PC-3 (cell line): Measurements from ENCODE around the gene MTF1. TPM values are rescaled to one million over a fixed set of nuclear protein-coding genes. Genes with fewer than 3 reads are reported as not detected.

Source experiments
- ATAC-seq: fragments of 200-7000 bp; cut with Tn5 transposase; 2 replicates; pipeline ENCODE4 v1.9.1; 2020; ENCODE audit warnings: mild to moderate bottlenecking, moderate library complexity
- BruUV-seq: library from RNA; stranded (reverse); fragments of 400-500 nt; replicated peaks from 2 replicates; lab custom pipeline; 2021; lab: Mats Ljungman, UMichigan
- CTCF ChIA-PET: fragments of 300-600 bp; sonication (Branson Sonifier 250); formaldehyde crosslinking; loops from one replicate; lab custom pipeline; 2022; ENCODE audit warnings: antibody characterized with exemption; lab: Charles Lee
- POLR2A ChIA-PET: fragments of 300-600 bp; sonication (Branson Sonifier 250); formaldehyde crosslinking; loops from one replicate; lab custom pipeline; 2022; ENCODE audit warnings: antibody characterized with exemption; ENCODE audit not compliant: unreplicated experiment; lab: Charles Lee
- DNase-seq: peaks from one replicate; pipeline ENCODE4 v3.0.0-alpha.2; 2015
- H2AFZ ChIP-seq: fragments of 300-600 bp; sonication (generic); 2 replicates; pipeline ENCODE4 v1.6.0; 2016; ENCODE audit warnings: antibody characterized with exemption, low read length
- H3F3A ChIP-seq: fragments of 300-600 bp; sonication (generic); one replicate; pipeline ENCODE4 v1.6.0; 2017; ENCODE audit warnings: antibody characterized with exemption, low read length, control low read depth, mild to moderate bottlenecking; ENCODE audit not compliant: unreplicated experiment
- H3K27ac ChIP-seq: fragments of 300-600 bp; sonication (generic); 2 replicates; pipeline ENCODE4 v1.5.1; 2016; ENCODE audit warnings: mild to moderate bottlenecking, low read length
- H3K27me3 ChIP-seq: fragments of 300-600 bp; sonication (generic); 2 replicates; pipeline ENCODE4 v1.6.1; 2016; ENCODE audit warnings: low read length, mixed read lengths
- H3K36me3 ChIP-seq: fragments of 300-600 bp; sonication (generic); 2 replicates; pipeline ENCODE4 v1.6.1; 2016; ENCODE audit warnings: low read depth, mixed run types, low read length, mixed read lengths
- H3K4me1 ChIP-seq: fragments of 300-600 bp; sonication (generic); 2 replicates; pipeline ENCODE4 v1.5.1; 2016; ENCODE audit warnings: low read length; ENCODE audit not compliant: insufficient read depth
- H3K4me2 ChIP-seq: fragments of 300-600 bp; sonication (generic); 2 replicates; pipeline ENCODE4 v1.6.0; 2016; ENCODE audit warnings: low read length
- H3K4me3 ChIP-seq: fragments of 300-600 bp; sonication (generic); 2 replicates; pipeline ENCODE4 v1.5.1; 2016; ENCODE audit warnings: mild to moderate bottlenecking, low read length, mixed read lengths
- H3K79me2 ChIP-seq: fragments of 300-600 bp; sonication (generic); 2 replicates; pipeline ENCODE4 v1.6.1; 2017; ENCODE audit warnings: low read length, mixed read lengths
- H3K9ac ChIP-seq: fragments of 300-600 bp; sonication (generic); 2 replicates; pipeline ENCODE4 v1.6.0; 2016; ENCODE audit warnings: mild to moderate bottlenecking, low read length
- H3K9me2 ChIP-seq: fragments of 300-600 bp; sonication (generic); replicated peaks from 2 replicates; pipeline ENCODE4 v1.6.1; 2016; ENCODE audit warnings: mixed run types, low read length, mixed read lengths
- H3K9me3 ChIP-seq: fragments of 300-600 bp; sonication (generic); 2 replicates; pipeline ENCODE4 v1.6.1; 2016; ENCODE audit warnings: low read length, mixed read lengths
- H4K20me1 ChIP-seq: fragments of 300-600 bp; sonication (generic); 2 replicates; pipeline ENCODE4 v1.6.1; 2016; ENCODE audit warnings: low read length, mixed read lengths
- CTCF ChIP-seq: fragments of 300-600 bp; sonication (generic); conservative IDR thresholded peaks from 2 replicates; pipeline ENCODE4 v1.5.1; 2017; ENCODE audit warnings: antibody characterized with exemption, low read depth, mild to moderate bottlenecking, low read length
- EZH2 ChIP-seq: fragments of 300-600 bp; sonication (generic); IDR thresholded peaks from one replicate; pipeline ENCODE4 v1.6.1; 2017; ENCODE audit warnings: antibody characterized with exemption, mild to moderate bottlenecking, low read length; ENCODE audit not compliant: unreplicated experiment
- EZH2phosphoT487 ChIP-seq: fragments of 300-600 bp; sonication (generic); IDR thresholded peaks from 2 replicates; pipeline ENCODE4 v1.6.1; 2018; ENCODE audit warnings: mild to moderate bottlenecking, antibody characterized with exemption, low read length, borderline replicate concordance
- intact Hi-C: fragments of 100-400 bp; cut with micrococcal nuclease; formaldehyde crosslinking; loops from 2 replicates; pipeline ENCODE4 v1.9.0; 2023
- total RNA-seq: library from RNA; depleted of rRNA; stranded (reverse); fragments of >200 nt; gene quantifications from 2 replicates; pipeline ENCODE4 v1.2.3, GENCODE V29; 2014

The MTF1 gene
- total RNA-seq, 1 experiment from 2014 or later: 5.4 TPM

GRCh38 chr1:37849480-37849879 is 9.9 kb downstream of the MTF1 start:
- H3K9me3 ChIP-seq: no peaks in the 10 kb centered on the region
- no peaks in the 10 kb centered on the region for H3K27me3 ChIP-seq
- peaks cover 10% of the 10 kb centered on the region for H3K4me1 ChIP-seq
- no peak overlapping the region for H2AFZ ChIP-seq
- ChIA-PET POLR2A (no interaction called here), CTCF (no interaction called here)
- no peak overlapping the region for H3K4me2 ChIP-seq
- peaks cover 11% of the 10 kb centered on the region; the same call in 1 of the 2 replicates for H4K20me1 ChIP-seq
- H3F3A ChIP-seq: no peaks in the 10 kb centered on the region
- H3K27ac ChIP-seq: no peak overlapping the region
- intact Hi-C loops: no loop called here
- no peak overlapping the region for H3K4me3 ChIP-seq
- DNase-seq (no peak), ATAC-seq (no peak)
- no TSS peak for BruUV-seq
- no peaks in the 10 kb centered on the region for H3K9me2 ChIP-seq
- peaks cover 68% of the 10 kb centered on the region for H3K79me2 ChIP-seq
- H3K9ac ChIP-seq: no peak overlapping the region
- peaks cover 10% of the 10 kb centered on the region; the same call in 1 of the 2 replicates for H3K36me3 ChIP-seq
- no peak for TF ChIP-seq EZH2phosphoT487
- TF ChIP-seq CTCF: no peak
- no peak for TF ChIP-seq EZH2

- H3K79me2 ChIP-seq: peaks cover 46% of the 10 kb centered on the region
- no peaks in the 10 kb centered on the region for H3K27me3 ChIP-seq
- intact Hi-C loops: no loop called here
- no peak overlapping the region for H3K4me2 ChIP-seq
- peaks cover 7% of the 10 kb centered on the region; the same call in 1 of the 2 replicates for H3K36me3 ChIP-seq
- H3K4me1 ChIP-seq: peaks cover 10% of the 10 kb centered on the region
- no TSS peak for BruUV-seq
- H3F3A ChIP-seq: no peaks in the 10 kb centered on the region
- TF ChIP-seq CTCF (no peak), EZH2phosphoT487 (no peak), EZH2 (no peak)
- no peak overlapping the region for H3K27ac ChIP-seq
- H4K20me1 ChIP-seq: peaks cover 6% of the 10 kb centered on the region; the same call in 1 of the 2 replicates
- DNase-seq (no peak), ATAC-seq (no peak)
- no peaks in the 10 kb centered on the region for H3K9me3 ChIP-seq
- ChIA-PET POLR2A (no interaction called here), CTCF (no interaction called here)
- no peak overlapping the region for H3K4me3 ChIP-seq
- H3K9me2 ChIP-seq: no peaks in the 10 kb centered on the region
- H3K9ac ChIP-seq: no peak overlapping the region
- no peak overlapping the region for H2AFZ ChIP-seq
Measured at GRCh38 chr1:37846647-37847339, 12.6 kb downstream of the MTF1 start.

- Histone ChIP-seq H3K9ac (no peak overlapping the region), H3K4me3 (no peak overlapping the region), H3K36me3 (peaks cover 7% of the 10 kb centered on the region; the same call in 1 of the 2 replicates), H2AFZ (no peak overlapping the region), H3K9me2 (no peaks in the 10 kb centered on the region), H3K79me2 (peaks cover 37% of the 10 kb centered on the region), H3K9me3 (no peaks in the 10 kb centered on the region), H3F3A (no peaks in the 10 kb centered on the region), H3K4me1 (peaks cover 4% of the 10 kb centered on the region), H3K27ac (no peak overlapping the region), H4K20me1 (0 out of 2 replicates have a peak, but pooled peaks cover under 1% of the 10 kb centered on the region), H3K4me2 (no peak overlapping the region), H3K27me3 (no peaks in the 10 kb centered on the region)
- intact Hi-C loops: no loop called here
- ChIA-PET POLR2A (interaction anchor here (0.6 kb wide), 1 partner anchor 173 kb away, joined by 3 read pairs; no protein-coding TSS in a partner anchor), CTCF (no interaction called here)
- no peak for ATAC-seq
- no peak for TF ChIP-seq EZH2phosphoT487
- no peak for TF ChIP-seq EZH2
- no peak for TF ChIP-seq CTCF
- no TSS peak for BruUV-seq
- DNase-seq: no peak
Measured at GRCh38 chr1:37845786-37846185, 13.6 kb downstream of the MTF1 start.
